MM.1S (cell line): ENCODE data around the gene DDX24.
A peak's percentile ranks its signal among the peaks of the same experiment; 100 is the strongest.

Experiments used
- DNase-seq: peaks from one replicate; pipeline ENCODE4 v3.0.0-alpha.2; 2015
- H2AFZ ChIP-seq: fragments of 300-600 bp; sonication (generic); 2 replicates; pipeline ENCODE4 v1.6.0; 2016; ENCODE audit warnings: antibody characterized with exemption, low read length
- H3F3A ChIP-seq: fragments of 300-600 bp; sonication (generic); 2 replicates; pipeline ENCODE4 v1.6.1; 2016; ENCODE audit warnings: mild to moderate bottlenecking, antibody characterized with exemption, low read length, moderate library complexity, mixed read lengths; ENCODE audit not compliant: insufficient read depth
- H3K27ac ChIP-seq: fragments of 300-600 bp; sonication (generic); 2 replicates; pipeline ENCODE4 v1.5.1; 2016; ENCODE audit warnings: mild to moderate bottlenecking, low read length
- H3K27me3 ChIP-seq: fragments of 300-600 bp; sonication (generic); replicated peaks from 2 replicates; pipeline ENCODE4 v1.6.0; 2016; ENCODE audit warnings: low read length; ENCODE audit not compliant: insufficient read depth
- H3K36me3 ChIP-seq: fragments of 300-600 bp; sonication (generic); replicated peaks from 2 replicates; pipeline ENCODE4 v1.6.1; 2016; ENCODE audit warnings: mild to moderate bottlenecking, low read length, mixed read lengths; ENCODE audit not compliant: insufficient read depth
- H3K4me1 ChIP-seq: fragments of 300-600 bp; sonication (generic); 2 replicates; pipeline ENCODE4 v1.6.1; 2016; ENCODE audit warnings: low read length, mixed read lengths
- H3K4me2 ChIP-seq: fragments of 300-600 bp; sonication (generic); 2 replicates; pipeline ENCODE4 v1.6.0; 2016; ENCODE audit warnings: low read depth, low read length
- H3K4me3 ChIP-seq: fragments of 300-600 bp; sonication (generic); 2 replicates; pipeline ENCODE4 v1.5.1; 2016; ENCODE audit warnings: low read length, mixed read lengths
- H3K79me2 ChIP-seq: fragments of 300-600 bp; sonication (generic); 2 replicates; pipeline ENCODE4 v1.6.1; 2016; ENCODE audit warnings: mixed run types, low read length, mixed read lengths
- H3K9ac ChIP-seq: fragments of 300-600 bp; sonication (generic); 2 replicates; pipeline ENCODE4 v1.6.1; 2016; ENCODE audit warnings: low read length, mixed read lengths
- H3K9me2 ChIP-seq: fragments of 300-600 bp; sonication (generic); replicated peaks from 2 replicates; pipeline ENCODE4 v1.6.1; 2016; ENCODE audit warnings: mild to moderate bottlenecking, low read length, mixed read lengths; ENCODE audit not compliant: insufficient read depth
- H3K9me3 ChIP-seq: fragments of 300-600 bp; sonication (generic); replicated peaks from 2 replicates; pipeline ENCODE4 v1.6.1; 2016; ENCODE audit warnings: mild to moderate bottlenecking, low read length, mixed read lengths; ENCODE audit not compliant: insufficient read depth
- H4K20me1 ChIP-seq: fragments of 300-600 bp; sonication (generic); 2 replicates; pipeline ENCODE4 v1.6.1; 2016; ENCODE audit warnings: mild to moderate bottlenecking, low read length, moderate library complexity, mixed read lengths; ENCODE audit not compliant: insufficient read depth
- CTCF ChIP-seq: fragments of 300-600 bp; sonication (generic); IDR thresholded peaks from 2 replicates; pipeline ENCODE4 v1.5.1; 2016; ENCODE audit warnings: antibody characterized with exemption, low read length, mixed read lengths
- EZH2 ChIP-seq: fragments of 300-600 bp; sonication (generic); optimal IDR thresholded peaks from 2 replicates; pipeline ENCODE3; 2017; ENCODE audit warnings: low read depth, mild to moderate bottlenecking, antibody characterized with exemption, low read length, mixed read lengths
- EZH2phosphoT487 ChIP-seq: fragments of 300-600 bp; sonication (generic); IDR thresholded peaks from 2 replicates; pipeline ENCODE4 v1.6.1; 2018; ENCODE audit warnings: antibody characterized with exemption, low read length

Gene DDX24

GRCh38 chr14:94016446-94016976, 64.5 kb downstream of the DDX24 start:
- no peak for TF ChIP-seq EZH2
- no peak for TF ChIP-seq EZH2phosphoT487
- no peak for TF ChIP-seq CTCF

GRCh38 chr14:94015223-94015622, 65.8 kb downstream of the DDX24 start:
- H3K27me3 ChIP-seq = no peaks in the 10 kb centered on the region
- H3K9ac ChIP-seq = no peak overlapping the region
- no peak overlapping the region for H2AFZ ChIP-seq
- no peaks in the 10 kb centered on the region for H3K79me2 ChIP-seq
- TF ChIP-seq EZH2 (no peak), CTCF (0 out of 2 replicates have a peak, but pooled peaks have one; percentile 7)
- no peaks in the 10 kb centered on the region for H3K36me3 ChIP-seq
- H3K4me2 ChIP-seq = no peak overlapping the region
- peaks cover 16% of the 10 kb centered on the region for H3F3A ChIP-seq
- H3K9me3 ChIP-seq = no peaks in the 10 kb centered on the region
- H3K4me3 ChIP-seq = no peak overlapping the region
- H4K20me1 ChIP-seq = no peaks in the 10 kb centered on the region
- H3K27ac ChIP-seq = no peak overlapping the region
- H3K4me1 ChIP-seq = peaks cover 31% of the 10 kb centered on the region
- no peak for DNase-seq
- H3K9me2 ChIP-seq = no peaks in the 10 kb centered on the region

More at GRCh38 chr14:94016446-94016976, 64.5 kb downstream of the DDX24 start:
- no peak overlapping the region for H3K4me2 ChIP-seq
- no peaks in the 10 kb centered on the region for H4K20me1 ChIP-seq
- H3K9me3 ChIP-seq = no peaks in the 10 kb centered on the region
- H3K36me3 ChIP-seq = no peaks in the 10 kb centered on the region
- no peak for DNase-seq
- no peak overlapping the region for H3K4me3 ChIP-seq
- H3F3A ChIP-seq = peaks cover 15% of the 10 kb centered on the region
- no peak overlapping the region for H3K9ac ChIP-seq
- H3K9me2 ChIP-seq = no peaks in the 10 kb centered on the region
- no peaks in the 10 kb centered on the region for H3K27me3 ChIP-seq
- no peak overlapping the region for H3K27ac ChIP-seq
- H3K4me1 ChIP-seq = peaks cover 31% of the 10 kb centered on the region
- H3K79me2 ChIP-seq = no peaks in the 10 kb centered on the region
- no peak overlapping the region for H2AFZ ChIP-seq

- no peak overlapping the region for H3K4me2 ChIP-seq
- DNase-seq = no peak
- no peaks in the 10 kb centered on the region for H4K20me1 ChIP-seq
- no peaks in the 10 kb centered on the region for H3K9me2 ChIP-seq
- H3K27me3 ChIP-seq = no peaks in the 10 kb centered on the region
- no peak overlapping the region for H3K4me3 ChIP-seq
- H3F3A ChIP-seq = peaks cover 19% of the 10 kb centered on the region
- TF ChIP-seq EZH2phosphoT487 = no peak
- TF ChIP-seq EZH2 = no peak
- no peak for TF ChIP-seq CTCF
- H2AFZ ChIP-seq = no peak overlapping the region
- no peaks in the 10 kb centered on the region for H3K79me2 ChIP-seq
- H3K9ac ChIP-seq = no peak overlapping the region
- peak overlapping the region; percentile 18; the same call in 1 of the 2 replicates for H3K27ac ChIP-seq
- H3K36me3 ChIP-seq = no peaks in the 10 kb centered on the region
- no peaks in the 10 kb centered on the region for H3K9me3 ChIP-seq
- peaks cover 30% of the 10 kb centered on the region for H3K4me1 ChIP-seq
Observed at GRCh38 chr14:94014382-94014781, 66.6 kb downstream of the DDX24 start.
